ENCODE measurements around the gene IGFALS.

Gene IGFALS

DNA sequence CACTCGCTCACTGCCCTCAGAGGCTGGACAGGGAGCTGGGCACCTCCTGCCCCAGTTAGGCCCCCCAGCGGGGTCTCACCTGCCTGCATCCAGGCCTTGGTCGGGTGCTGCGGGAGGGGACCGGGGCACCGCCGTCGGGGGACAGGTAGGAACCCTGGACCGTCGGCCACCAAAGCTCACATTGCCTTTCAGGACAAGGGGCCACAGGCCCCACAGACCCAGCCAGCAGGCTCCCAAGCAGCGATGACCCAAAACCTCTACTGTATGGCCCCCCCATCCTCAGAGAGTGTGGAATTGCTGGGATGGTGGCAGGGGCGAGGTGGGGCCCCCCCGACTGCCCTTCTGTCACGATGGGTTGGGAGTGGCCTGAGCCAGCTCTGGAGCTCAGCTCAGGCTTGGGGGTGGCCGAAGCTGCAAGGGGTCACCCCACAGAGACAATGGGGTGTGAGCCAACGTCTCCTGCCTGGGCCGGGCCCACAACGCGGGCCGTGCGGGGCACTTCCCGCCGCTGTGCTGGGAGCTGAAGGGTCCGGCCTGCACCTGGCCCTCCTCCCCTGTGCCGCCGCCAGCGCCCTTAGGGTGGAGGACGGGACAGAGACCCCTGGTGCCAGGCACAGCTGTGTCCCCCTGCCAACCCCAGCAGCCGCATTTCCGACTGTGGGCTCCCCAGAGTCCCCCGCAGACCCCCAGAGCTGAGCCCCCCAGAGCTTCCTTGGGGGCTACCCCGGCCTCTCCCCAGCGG is 498 bp downstream of the IGFALS start:
- TF ChIP-seq, protein P1, sequence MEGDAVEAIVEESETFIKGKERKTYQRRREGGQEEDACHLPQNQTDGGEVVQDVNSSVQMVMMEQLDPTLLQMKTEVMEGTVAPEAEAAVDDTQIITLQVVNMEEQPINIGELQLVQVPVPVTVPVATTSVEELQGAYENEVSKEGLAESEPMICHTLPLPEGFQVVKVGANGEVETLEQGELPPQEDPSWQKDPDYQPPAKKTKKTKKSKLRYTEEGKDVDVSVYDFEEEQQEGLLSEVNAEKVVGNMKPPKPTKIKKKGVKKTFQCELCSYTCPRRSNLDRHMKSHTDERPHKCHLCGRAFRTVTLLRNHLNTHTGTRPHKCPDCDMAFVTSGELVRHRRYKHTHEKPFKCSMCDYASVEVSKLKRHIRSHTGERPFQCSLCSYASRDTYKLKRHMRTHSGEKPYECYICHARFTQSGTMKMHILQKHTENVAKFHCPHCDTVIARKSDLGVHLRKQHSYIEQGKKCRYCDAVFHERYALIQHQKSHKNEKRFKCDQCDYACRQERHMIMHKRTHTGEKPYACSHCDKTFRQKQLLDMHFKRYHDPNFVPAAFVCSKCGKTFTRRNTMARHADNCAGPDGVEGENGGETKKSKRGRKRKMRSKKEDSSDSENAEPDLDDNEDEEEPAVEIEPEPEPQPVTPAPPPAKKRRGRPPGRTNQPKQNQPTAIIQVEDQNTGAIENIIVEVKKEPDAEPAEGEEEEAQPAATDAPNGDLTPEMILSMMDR (IDR thresholded peaks at IDR 0.05; ENCODE audit: low read depth, low read length) = no peak
- no peak for DNase-seq (ENCODE audit: extremely low read depth, low read depth)

GRCh38 chr16:1791943-1792812 is 1.3 kb downstream of the IGFALS start:
- TF ChIP-seq, protein P1 (IDR thresholded peaks at IDR 0.05; ENCODE audit: low read depth, low read length) = no peak

GRCh38 chr16:1791256-1791942 is 2.1 kb downstream of the IGFALS start:
- TF ChIP-seq, protein P1 (IDR thresholded peaks at IDR 0.05; ENCODE audit: low read depth, low read length) = no peak
- no peak for DNase-seq (ENCODE audit: extremely low read depth, low read depth)

More at GRCh38 chr16:1791943-1792812, 1.3 kb downstream of the IGFALS start:
- DNase-seq (ENCODE audit: extremely low read depth, low read depth) = no peak

- TF ChIP-seq, protein P1 (IDR thresholded peaks at IDR 0.05; ENCODE audit: low read depth, low read length) = no peak
- DNase-seq (ENCODE audit: extremely low read depth, low read depth) = no peak
Measured at GRCh38 chr16:1790611-1791255, 2.8 kb downstream of the IGFALS start.

GRCh38 chr16:1790261-1790610 is 3.3 kb downstream of the IGFALS start:
- DNase-seq (ENCODE audit: extremely low read depth, low read depth) = no peak
- TF ChIP-seq, protein P1 (IDR thresholded peaks at IDR 0.05; ENCODE audit: low read depth, low read length) = no peak

DNA sequence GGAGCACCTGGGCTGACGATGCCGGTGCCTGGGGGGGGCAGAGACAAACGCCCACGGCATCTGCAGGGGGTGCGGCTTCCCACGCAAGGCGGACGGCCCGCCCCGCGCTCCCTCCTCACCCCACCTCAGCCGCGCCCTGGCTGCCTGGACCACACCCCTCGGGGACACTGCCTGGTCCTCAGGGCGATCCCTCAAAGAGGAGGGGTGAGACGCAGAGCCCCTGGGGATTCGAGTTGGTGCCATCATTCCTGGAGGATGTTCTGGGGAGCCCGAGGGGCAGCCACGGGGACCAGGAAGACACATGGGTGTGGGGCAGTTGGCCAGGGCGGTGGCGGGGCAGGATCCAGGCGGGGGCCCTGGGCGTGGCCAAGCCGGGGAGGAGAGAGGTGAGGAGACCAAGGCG is 3.9 kb downstream of the IGFALS start:
- TF ChIP-seq, protein P1 (IDR thresholded peaks at IDR 0.05; ENCODE audit: low read depth, low read length) = no peak
- no peak for DNase-seq (ENCODE audit: extremely low read depth, low read depth)

All from AG09319 (cell line).